Globus pallidus (tissue), 1 donor: ENCODE results near the gene ZNRF1.

ENCODE experiments used
- DNase-seq: peaks from one replicate; pipeline ENCODE4 v3.0.0-alpha.2; 2015; ENCODE audit warnings: low spot score

The ZNRF1 gene

DNA sequence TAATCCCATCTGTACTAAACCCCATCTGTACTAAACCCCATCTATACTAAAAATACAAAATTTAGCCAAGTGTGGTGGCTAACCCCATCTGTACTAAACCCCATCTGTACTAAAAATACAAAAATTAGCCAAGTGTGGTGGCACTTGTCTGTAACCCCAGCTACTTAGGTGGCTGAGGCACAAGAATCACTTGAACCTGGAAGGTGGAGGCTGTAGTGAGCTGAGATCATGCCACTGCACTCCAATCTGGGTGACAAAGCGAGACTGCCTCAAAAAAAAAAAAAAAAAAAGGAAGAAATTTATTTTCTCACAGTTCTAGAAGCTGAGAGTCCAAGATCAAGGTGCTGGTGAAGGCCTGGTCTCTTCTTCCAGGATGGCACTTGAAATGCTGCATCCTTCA is 161.6 kb downstream of the ZNRF1 start:
- DNase-seq: no peak
